Pancreas (tissue), 10 donors: ENCODE measurements around the gene RELL2. TPM values are rescaled to one million over a fixed set of nuclear protein-coding genes. Genes with fewer than 3 reads are reported as not detected.
A peak's percentile ranks its signal among the peaks of the same experiment; 100 is the strongest.

ENCODE experiments used
- ATAC-seq, 4 donors: fragments of 200-7000 bp; cut with Tn5 transposase; one replicate each; pipeline versions ENCODE4 v1.8.0 to v1.9.1; 2020; ENCODE audit warnings: mild to moderate bottlenecking in 4 of 4, moderate library complexity in 4 of 4
- DNase-seq, 6 donors: peaks; one replicate each; pipeline ENCODE4 v3.0.0-alpha.2; 2020
- FAIRE-seq: peaks from 2 replicates; lab custom pipeline; 2012; peaks lifted over from hg19 to GRCh38; lab: Jason Lieb, UNC
- H3K27ac ChIP-seq, 4 donors: fragments of 200-600 bp; sonication (generic); 1 replicate in 3 of 4; 2 replicates in 1 of 4; pipeline versions ENCODE4 v1.5.0 to v1.8.0; 2020
- H3K27me3 ChIP-seq, 4 donors: fragments of 200-600 bp; one replicate each; pipeline ENCODE4 v1.8.0; 2021
- H3K36me3 ChIP-seq, 3 donors: fragments of 200-600 bp; sonication (generic) in 1 of 3; one replicate each; pipeline versions ENCODE4 v1.5.0 to v1.8.0; 2020 to 2021
- H3K4me1 ChIP-seq, 3 donors: fragments of 200-600 bp; one replicate each; pipeline ENCODE4 v1.8.0; 2021
- H3K4me3 ChIP-seq, 4 donors: fragments of 200-600 bp; sonication (generic) in 2 of 4; one replicate each; pipeline versions ENCODE4 v1.5.0 to v1.8.0; 2020 to 2021
- H3K9me3 ChIP-seq, 4 donors: fragments of 200-600 bp; one replicate each; pipeline ENCODE4 v1.8.0; 2021
- CTCF ChIP-seq, 4 donors: fragments of 200-600 bp; sonication (generic) in 3 of 4; IDR thresholded peaks; one replicate each; pipeline versions ENCODE4 v1.5.0 to v1.8.0; 2021; ENCODE audit warnings: antibody characterized with exemption in 4 of 4
- WGBS, 2 donors: extraction: QIAGEN DNeasy Blood & Tissue Kit; methylation state at CpG; one replicate each; pipeline ENCODE4 v1.1.7; 2013; 5-methylcytosine and 5-hydroxymethylcytosine counted together
- intact Hi-C, 3 donors: fragments of 100-400 bp; cut with DNase I; formaldehyde crosslinking; loops; one replicate each; pipeline versions ENCODE4 v1.11.1 to v1.14.2; 2022
- polyA plus RNA-seq, 2 donors: library from polyadenylated mRNA; stranded (reverse); fragments of 200-250 nt; gene quantifications; one replicate each; pipeline ENCODE4 v1.2.3, GENCODE V29; 2013
- total RNA-seq, 6 donors: library from RNA; stranded (reverse); fragmentation: NEBNext Ultra II Directional in 4 of 6; extraction: Animal tissue kit (Norgen Biotek cat#: 25700) in 4 of 6; gene quantifications; one replicate each; pipeline versions ENCODE4 v1.2.1 to v1.2.4, GENCODE V29; 2021 to 2023
- donor health status: healthy with polysubstance abuse.
- donor health status: DM: no; HTN: no; CAD: no; lungs with moderate emphysema.
- donor health status: DM: no; HTN: no; CAD: no.
- donor health status: control.
- donor health status: control.
- donor health status: Bipolar disorder and iron deficiency.
- donor health status: DM: yes; HTN: yes; CAD: no.
- donor health status: DM: no; HTN: no; CAD: no.
- donor health status: DM: no; HTN: no; CAD: no.
- donor health status: DM: yes; HTN: yes; CAD: no.

Gene RELL2
- total and polyA plus RNA-seq, 8 donors, result 0.67 to 9.0 (median 1.2) TPM

- H3K4me3 ChIP-seq, result no peak overlapping the region
- no peak for DNase-seq
- no peaks in the 10 kb centered on the region for H3K36me3 ChIP-seq
- no peaks in the 10 kb centered on the region for H3K9me3 ChIP-seq
- no peak overlapping the region for H3K27ac ChIP-seq
- no peaks in the 10 kb centered on the region for H3K4me1 ChIP-seq
- no peak for FAIRE-seq
- 70 to 75% methylated on average over 19 of the region's 19 CpGs for WGBS, 2 donors
- no peak for ATAC-seq
- intact Hi-C loops, result no loop called here
- no peaks in the 10 kb centered on the region for H3K27me3 ChIP-seq
- TF ChIP-seq CTCF (IDR thresholded peaks at IDR 0.05), result no peak
Measured at GRCh38 chr5:141672841-141673813, 36.3 kb downstream of the RELL2 start.

GRCh38 chr5:141674747-141675146, 38.0 kb downstream of the RELL2 start:
- no peak for TF ChIP-seq CTCF (IDR thresholded peaks at IDR 0.05)
- no peaks in the 10 kb centered on the region for H3K36me3 ChIP-seq
- H3K4me3 ChIP-seq, result no peak overlapping the region
- no peak for DNase-seq
- no peaks in the 10 kb centered on the region for H3K9me3 ChIP-seq
- H3K27ac ChIP-seq, result no peak overlapping the region
- no peak for ATAC-seq
- H3K4me1 ChIP-seq, result no peaks in the 10 kb centered on the region
- intact Hi-C loops, result no loop called here
- H3K27me3 ChIP-seq, result no peaks in the 10 kb centered on the region
- 64 to 74% methylated on average over 5 of the region's 5 CpGs for WGBS, 2 donors
- FAIRE-seq, result no peak

- FAIRE-seq (no peak), DNase-seq (no peak), ATAC-seq (no peak)
- Histone ChIP-seq H3K36me3 (no peaks in the 10 kb centered on the region), H3K9me3 (no peaks in the 10 kb centered on the region), H3K4me3 (no peak overlapping the region), H3K4me1 (no peaks in the 10 kb centered on the region), H3K27ac (no peak overlapping the region), H3K27me3 (no peaks in the 10 kb centered on the region)
- 72 to 83% methylated on average over 4 of the region's 4 CpGs for WGBS, 2 donors
- TF ChIP-seq CTCF (IDR thresholded peaks at IDR 0.05), result no peak
- intact Hi-C loops, result no loop called here
Measured at GRCh38 chr5:141675672-141676071, 38.9 kb downstream of the RELL2 start.

- H3K36me3 ChIP-seq, result no peaks in the 10 kb centered on the region
- FAIRE-seq (no peak), ATAC-seq (no peak), DNase-seq (no peak)
- no peak for TF ChIP-seq CTCF (IDR thresholded peaks at IDR 0.05)
- H3K27ac ChIP-seq, result no peak overlapping the region
- no peaks in the 10 kb centered on the region for H3K27me3 ChIP-seq
- H3K4me1 ChIP-seq, result no peaks in the 10 kb centered on the region
- no peak overlapping the region for H3K4me3 ChIP-seq
- intact Hi-C loops, result no loop called here
- no peaks in the 10 kb centered on the region for H3K9me3 ChIP-seq
Measured at GRCh38 chr5:141677415-141677814, 40.6 kb downstream of the RELL2 start.

- DNase-seq, result peak in 1 of 6 donors; percentile 75
- H3K4me1 ChIP-seq, result no peaks in the 10 kb centered on the region
- no peak overlapping the region for H3K4me3 ChIP-seq
- H3K27me3 ChIP-seq, result no peaks in the 10 kb centered on the region
- FAIRE-seq, result no peak
- H3K27ac ChIP-seq, result no peak overlapping the region
- intact Hi-C loops, result no loop called here
- ATAC-seq, result no peak
- 78 to 87% methylated on average over 16 of the region's 16 CpGs for WGBS, 2 donors
- no peaks in the 10 kb centered on the region for H3K36me3 ChIP-seq
- TF ChIP-seq CTCF (IDR thresholded peaks at IDR 0.05), result no peak
- no peaks in the 10 kb centered on the region for H3K9me3 ChIP-seq
Measured at GRCh38 chr5:141680178-141680577, 43.4 kb downstream of the RELL2 start.
